Tibial nerve (tissue), 4 donors: Measurements from ENCODE around the gene EBP.

Experiments used
- EP300 ChIP-seq, 2 donors: sonication (generic); formaldehyde crosslinking; IDR thresholded peaks; one replicate each; pipeline ENCODE4 v1.6.1; 2017; ENCODE audit warnings: antibody characterized with exemption in 2 of 2, mild to moderate bottlenecking in 1 of 2
- TF ChIP-seq, protein P1 (sequence below), 5 experiments: fragments of 200-600 bp in 3 of 5; fragments of 450-650 bp in 2 of 5; sonication (generic) in 3 of 5; IDR thresholded peaks; one replicate each; pipeline ENCODE4 v1.5.1; 2016 to 2019; ENCODE audit warnings: antibody characterized with exemption in 5 of 5, mild to moderate bottlenecking in 3 of 5, moderate library complexity in 2 of 5

- TF ChIP-seq, protein P1, sequence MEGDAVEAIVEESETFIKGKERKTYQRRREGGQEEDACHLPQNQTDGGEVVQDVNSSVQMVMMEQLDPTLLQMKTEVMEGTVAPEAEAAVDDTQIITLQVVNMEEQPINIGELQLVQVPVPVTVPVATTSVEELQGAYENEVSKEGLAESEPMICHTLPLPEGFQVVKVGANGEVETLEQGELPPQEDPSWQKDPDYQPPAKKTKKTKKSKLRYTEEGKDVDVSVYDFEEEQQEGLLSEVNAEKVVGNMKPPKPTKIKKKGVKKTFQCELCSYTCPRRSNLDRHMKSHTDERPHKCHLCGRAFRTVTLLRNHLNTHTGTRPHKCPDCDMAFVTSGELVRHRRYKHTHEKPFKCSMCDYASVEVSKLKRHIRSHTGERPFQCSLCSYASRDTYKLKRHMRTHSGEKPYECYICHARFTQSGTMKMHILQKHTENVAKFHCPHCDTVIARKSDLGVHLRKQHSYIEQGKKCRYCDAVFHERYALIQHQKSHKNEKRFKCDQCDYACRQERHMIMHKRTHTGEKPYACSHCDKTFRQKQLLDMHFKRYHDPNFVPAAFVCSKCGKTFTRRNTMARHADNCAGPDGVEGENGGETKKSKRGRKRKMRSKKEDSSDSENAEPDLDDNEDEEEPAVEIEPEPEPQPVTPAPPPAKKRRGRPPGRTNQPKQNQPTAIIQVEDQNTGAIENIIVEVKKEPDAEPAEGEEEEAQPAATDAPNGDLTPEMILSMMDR (IDR thresholded peaks at IDR 0.05), result no peak
- TF ChIP-seq EP300 (IDR thresholded peaks at IDR 0.05), result no peak
Observed at GRCh38 chrX:48478806-48479205, 42.8 kb upstream of the EBP start.
